A549 (cell line): Measurements from ENCODE around the gene SLC25A19. TPM values are rescaled to one million over a fixed set of nuclear protein-coding genes. Genes with fewer than 3 reads are reported as not detected.
"Not testable (repeated sequence)": the region's sequence is repeated elsewhere in the genome, so short reads cannot be mapped to it uniquely, and the experiment has no call there.

Experiments used
- ATAC-seq, 2 experiments: fragments of 200-7000 bp in 1 of 2; fragments of >200 bp in 1 of 2; cut with Nextera tagmentation in 1 of 2; cut with Tn5 transposase in 1 of 2; 3 replicates each; pipeline versions ENCODE4 v1.8.0 to v1.9.1; 2018 to 2020; ENCODE audit warnings: mild to moderate bottlenecking in 1 of 2, moderate library complexity in 1 of 2
- CTCF ChIA-PET: fragments of 300-600 bp; sonication (Branson Sonifier 250); formaldehyde crosslinking; extraction: SDS; loops from one replicate; lab custom pipeline; 2021; ENCODE audit warnings: antibody characterized with exemption, inconsistent platforms; lab: Yijun Ruan, JAX
- POLR2A ChIA-PET: fragments of 350-600 bp; formaldehyde crosslinking; extraction: SDS; loops from one replicate; lab custom pipeline; 2021; ENCODE audit warnings: antibody characterized with exemption, inconsistent platforms; lab: Yijun Ruan, JAX
- DNase-seq, 2 experiments: peaks; one replicate each; pipeline versions ENCODE4 v3.0.0 to v3.0.0-alpha.2; 2011 to 2016; ENCODE audit warnings: low read depth in 1 of 2, low spot score in 1 of 2
- FAIRE-seq: peaks from 2 replicates; lab custom pipeline; 2011; peaks lifted over from hg19 to GRCh38; lab: Jason Lieb, UNC
- H3K27ac ChIP-seq, 2 experiments: fragments of >200 bp; sonication (Bioruptor Twin); formaldehyde crosslinking; 3 replicates each; pipeline ENCODE4 v1.5.1; 2016 to 2017
- H3K4me1 ChIP-seq: fragments of >200 bp; sonication (Bioruptor Twin); formaldehyde crosslinking; 3 replicates; pipeline ENCODE4 v1.6.1; 2016
- H3K4me2 ChIP-seq: fragments of >200 bp; sonication (Bioruptor Twin); formaldehyde crosslinking; 3 replicates; pipeline ENCODE4 v1.6.1; 2016
- H3K4me3 ChIP-seq: fragments of >200 bp; sonication (Bioruptor Twin); formaldehyde crosslinking; 3 replicates; pipeline ENCODE4 v1.5.1; 2016
- H3K9me3 ChIP-seq: fragments of >200 bp; sonication (Bioruptor Twin); formaldehyde crosslinking; 3 replicates; pipeline ENCODE4 v1.6.1; 2016
- ATOH8 ChIP-seq: fragments of 250-450 bp; sonication (Bioruptor Pico); IDR thresholded peaks from 2 replicates; pipeline ENCODE4 v1.5.0; 2020; ENCODE audit warnings: low read depth, mild to moderate bottlenecking, moderate library complexity
- BCL3 ChIP-seq: fragments of >200 bp; sonication (Bioruptor Twin); formaldehyde crosslinking; IDR thresholded peaks from 3 replicates; pipeline ENCODE4 v1.6.1; 2016
- CHD4 ChIP-seq: fragments of 200-600 bp; sonication (generic); IDR thresholded peaks from 2 replicates; pipeline ENCODE4 v1.6.1; 2016; ENCODE audit warnings: antibody characterized with exemption, mild to moderate bottlenecking, borderline replicate concordance
- EP300 ChIP-seq, 2 experiments: fragments of >200 bp; sonication (Bioruptor Twin); formaldehyde crosslinking; IDR thresholded peaks; 2 replicates in 1 of 2; 3 replicates in 1 of 2; pipeline ENCODE4 v1.6.1; 2016 to 2017
- ESRRA ChIP-seq: fragments of 150-350 bp; IDR thresholded peaks from 2 replicates; pipeline ENCODE4 v1.6.1; 2014; ENCODE audit warnings: mild to moderate bottlenecking, low read length, borderline replicate concordance
- FOSL2 ChIP-seq, 2 experiments: fragments of 450-650 bp in 1 of 2; fragments of >200 bp in 1 of 2; sonication (Bioruptor Twin) in 1 of 2; formaldehyde crosslinking; IDR thresholded peaks; 2 replicates each; pipeline versions ENCODE4 v1.5.0 to v1.6.1; 2016 to 2020; ENCODE audit warnings: mild to moderate bottlenecking in 1 of 2, moderate library complexity in 1 of 2
- GATA3 ChIP-seq: IDR thresholded peaks from 2 replicates; pipeline ENCODE4 v1.6.1; 2012; ENCODE audit warnings: borderline replicate concordance
- HOXA7 ChIP-seq: fragments of 250-450 bp; sonication (Bioruptor Pico); IDR thresholded peaks from 2 replicates; pipeline ENCODE4 v1.5.0; 2020; ENCODE audit warnings: mild to moderate bottlenecking, moderate library complexity
- POLR2AphosphoS2 ChIP-seq: conservative IDR thresholded peaks from 2 replicates; pipeline ENCODE4 v1.6.1; 2012; ENCODE audit warnings: low read length, improper control_type of control experiment, inconsistent platforms
- SMC3 ChIP-seq: fragments of >200 bp; sonication (Bioruptor Twin); formaldehyde crosslinking; IDR thresholded peaks from 3 replicates; pipeline ENCODE4 v1.6.1; 2018; ENCODE audit warnings: inconsistent platforms
- TP53 ChIP-seq: fragments of 250-450 bp; sonication (Bioruptor Pico); IDR thresholded peaks from 2 replicates; pipeline ENCODE4 v1.5.0; 2021; ENCODE audit warnings: mild to moderate bottlenecking, moderate library complexity
- ZSCAN20 ChIP-seq: fragments of 250-450 bp; sonication (Bioruptor Pico); IDR thresholded peaks from 2 replicates; pipeline ENCODE4 v1.8.0; 2022; ENCODE audit warnings: mild to moderate bottlenecking, moderate library complexity
- WGBS: methylation state at CpG from one replicate; pipeline ENCODE4 v1.1.6; 2017; ENCODE audit errors: missing lambda C conversion rate; 5-methylcytosine and 5-hydroxymethylcytosine counted together
- polyA plus RNA-seq, 4 experiments: library from polyadenylated mRNA; depleted of rRNA in 3 of 4; stranded (reverse); fragments of >200 nt; fragmentation: RNase III in 1 of 4; extraction: RNeasy Plus Mini Kit Qiagen cat#74134 plus additional on column Dnase treatment in 1 of 4; gene quantifications; 2 replicates in 3 of 4; 3 replicates in 1 of 4; pipeline ENCODE4 v1.2.3, GENCODE V29; 2011 to 2017
- TF ChIP-seq, protein P1 (sequence below): fragments of 450-650 bp; IDR thresholded peaks from 2 replicates; pipeline ENCODE4 v1.6.1; 2014; ENCODE audit warnings: antibody characterized with exemption
- TF ChIP-seq, protein P2 (sequence below): fragments of >200 bp; sonication (Bioruptor Twin); formaldehyde crosslinking; IDR thresholded peaks from 3 replicates; pipeline ENCODE4 v1.5.1; 2016

The SLC25A19 gene
- polyA plus RNA-seq, 2 of the 4 experiments (the other 2 are of a cell fraction): 14.9 to 15.3 TPM

DNA sequence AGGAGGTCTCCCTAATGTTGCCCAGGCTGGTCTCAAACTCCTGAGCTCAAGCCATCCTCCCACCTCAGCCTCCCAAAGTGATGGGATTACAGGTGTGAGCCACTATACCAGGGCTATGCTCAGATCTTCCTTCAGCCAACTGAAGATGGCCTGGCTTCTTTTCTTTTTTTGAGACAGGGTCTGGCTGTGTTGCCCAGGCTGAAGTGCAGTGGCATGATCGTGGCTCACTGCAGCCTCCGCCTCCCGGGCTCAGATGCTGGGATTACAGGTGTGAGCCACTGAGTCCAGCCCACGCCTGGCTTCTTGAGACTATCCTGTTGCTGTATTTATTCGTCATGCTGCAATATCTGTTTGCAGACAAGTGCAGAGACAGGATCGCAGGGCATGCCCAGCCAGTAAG lies 4.1 kb downstream of the SLC25A19 start:
- H3K4me3 ChIP-seq: no peak overlapping the region
- 91% methylated on average over 6 of the region's 6 CpGs for WGBS
- H3K4me1 ChIP-seq: peaks cover 8% of the 10 kb centered on the region
- no peaks in the 10 kb centered on the region for H3K9me3 ChIP-seq
- ChIA-PET POLR2A (interaction anchor here (2.1 kb wide), 1 partner anchor 14 kb away, joined by 6 read pairs; the partner anchor contains the start of gene MIF4GD), CTCF (interaction anchor here (0.8 to 10.1 kb wide), 6 partner anchors 9 to 127 kb away, joined by 3 to 110 read pairs (median 4); partner anchors contain the start of gene MIF4GD)
- H3K27ac ChIP-seq: no peak overlapping the region
- FAIRE-seq (no peak), ATAC-seq (no peak), DNase-seq (no peak)
- TF ChIP-seq, protein P1, sequence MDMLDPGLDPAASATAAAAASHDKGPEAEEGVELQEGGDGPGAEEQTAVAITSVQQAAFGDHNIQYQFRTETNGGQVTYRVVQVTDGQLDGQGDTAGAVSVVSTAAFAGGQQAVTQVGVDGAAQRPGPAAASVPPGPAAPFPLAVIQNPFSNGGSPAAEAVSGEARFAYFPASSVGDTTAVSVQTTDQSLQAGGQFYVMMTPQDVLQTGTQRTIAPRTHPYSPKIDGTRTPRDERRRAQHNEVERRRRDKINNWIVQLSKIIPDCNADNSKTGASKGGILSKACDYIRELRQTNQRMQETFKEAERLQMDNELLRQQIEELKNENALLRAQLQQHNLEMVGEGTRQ: no peak
- TF ChIP-seq ZSCAN20 (CRISPR knock-in tag): no peak
- TF ChIP-seq GATA3: no peak
- no peak for TF ChIP-seq CHD4
- TF ChIP-seq BCL3: no peak
- no peak for TF ChIP-seq POLR2AphosphoS2
- TF ChIP-seq ESRRA: no peak
- TF ChIP-seq HOXA7 (CRISPR knock-in tag): no peak
- no peak overlapping the region for H3K4me2 ChIP-seq

DNA sequence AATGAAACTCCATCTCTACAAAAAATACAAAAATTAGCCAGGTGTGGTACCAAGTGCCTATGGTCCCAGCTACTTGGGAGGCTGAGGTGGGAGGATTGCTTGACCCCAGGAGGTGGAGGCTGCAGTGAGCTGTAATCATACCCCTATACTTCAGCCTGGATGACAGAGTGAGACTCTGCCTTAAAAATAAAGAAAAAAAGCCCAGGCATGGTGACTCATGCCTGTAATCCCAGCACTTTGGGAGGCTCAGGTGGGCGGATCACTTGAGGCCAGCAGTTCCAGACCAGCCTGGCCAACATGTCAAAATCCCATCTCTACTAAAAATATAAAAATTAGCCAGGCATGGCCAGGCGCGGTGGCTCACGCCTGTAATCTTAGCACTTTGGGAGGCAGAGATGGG lies 9.0 kb downstream of the SLC25A19 start:
- 94% methylated on average over 4 of the region's 4 CpGs for WGBS
- FAIRE-seq, ATAC-seq, H3K27ac ChIP-seq, H3K4me2 ChIP-seq, H3K9me3 ChIP-seq, H3K4me3 ChIP-seq, DNase-seq: not testable (repeated sequence)
- POLR2A ChIA-PET: interaction anchor here (4.7 kb wide), 1 partner anchor 9 kb away, joined by 34 read pairs; the partner anchor contains the start of gene SLC25A19
- peaks cover 11% of the 10 kb centered on the region for H3K4me1 ChIP-seq
- CTCF ChIA-PET: interaction anchor here (1.4 to 10.1 kb wide), 4 partner anchors 10 to 132 kb away, joined by 5 to 110 read pairs (median 16); partner anchors contain the start of genes MIF4GD and SLC25A19

GRCh38 chr17:75277664-75278071 lies 11.6 kb downstream of the SLC25A19 start:
- Histone ChIP-seq H3K9me3 (no peaks in the 10 kb centered on the region), H3K27ac (0 out of 6 replicates have a peak overlapping the region, but pooled peaks of 1 of the 2 experiments have one; percentile 2), H3K4me2 (peak overlapping the region; percentile 32; the same call in 2 of the 3 replicates), H3K4me1 (peaks cover 15% of the 10 kb centered on the region), H3K4me3 (no peak overlapping the region)
- 76% methylated on average over 6 of the region's 6 CpGs for WGBS
- no peak for FAIRE-seq
- TF ChIP-seq FOSL2 (IDR thresholded peaks at IDR 0.05) (no peak), FOSL2 (CRISPR knock-in tag; IDR thresholded peaks at IDR 0.05) (no peak), EP300 (IDR thresholded peaks at IDR 0.05) (no peak), ATOH8 (CRISPR knock-in tag) (no peak), SMC3 (no peak), TP53 (no peak)
- TF ChIP-seq, protein P2, sequence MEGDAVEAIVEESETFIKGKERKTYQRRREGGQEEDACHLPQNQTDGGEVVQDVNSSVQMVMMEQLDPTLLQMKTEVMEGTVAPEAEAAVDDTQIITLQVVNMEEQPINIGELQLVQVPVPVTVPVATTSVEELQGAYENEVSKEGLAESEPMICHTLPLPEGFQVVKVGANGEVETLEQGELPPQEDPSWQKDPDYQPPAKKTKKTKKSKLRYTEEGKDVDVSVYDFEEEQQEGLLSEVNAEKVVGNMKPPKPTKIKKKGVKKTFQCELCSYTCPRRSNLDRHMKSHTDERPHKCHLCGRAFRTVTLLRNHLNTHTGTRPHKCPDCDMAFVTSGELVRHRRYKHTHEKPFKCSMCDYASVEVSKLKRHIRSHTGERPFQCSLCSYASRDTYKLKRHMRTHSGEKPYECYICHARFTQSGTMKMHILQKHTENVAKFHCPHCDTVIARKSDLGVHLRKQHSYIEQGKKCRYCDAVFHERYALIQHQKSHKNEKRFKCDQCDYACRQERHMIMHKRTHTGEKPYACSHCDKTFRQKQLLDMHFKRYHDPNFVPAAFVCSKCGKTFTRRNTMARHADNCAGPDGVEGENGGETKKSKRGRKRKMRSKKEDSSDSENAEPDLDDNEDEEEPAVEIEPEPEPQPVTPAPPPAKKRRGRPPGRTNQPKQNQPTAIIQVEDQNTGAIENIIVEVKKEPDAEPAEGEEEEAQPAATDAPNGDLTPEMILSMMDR: no peak
- ChIA-PET CTCF (interaction anchor here (0.6 to 10.1 kb wide), 12 partner anchors 7 to 221 kb away, joined by 3 to 110 read pairs (median 4); partner anchors contain the start of genes MIF4GD and SLC25A19), POLR2A (interaction anchor here (0.5 to 4.7 kb wide), 4 partner anchors 11 to 375 kb away, joined by 3 to 34 read pairs (median 3); partner anchors contain the start of genes GGA3, MRPS7 and SLC25A19)
- no peak for DNase-seq
- ATAC-seq: 0 out of 6 replicates have a peak, but pooled peaks of 1 of the 2 experiments have one; percentile 17
